Cardiac muscle cell (in vitro differentiated cells and primary cell): ENCODE measurements around the gene PRTG. TPM values are rescaled to one million over a fixed set of nuclear protein-coding genes. Genes with fewer than 3 reads are reported as not detected.

Experiments
- DNase-seq, 2 donors: peaks; one replicate each; pipeline versions ENCODE4 v3.0.0 to v3.0.0-alpha.2; 2010 to 2017; ENCODE audit warnings: low read depth in 1 of 2, low spot score in 1 of 2
- H3K27ac ChIP-seq: fragments of 200-600 bp; sonication (generic); 2 replicates; pipeline ENCODE4 v1.5.1; 2016
- H3K27me3 ChIP-seq: fragments of 200-600 bp; sonication (generic); 2 replicates; pipeline ENCODE4 v1.6.0; 2016; ENCODE audit warnings: control low read depth
- H3K36me3 ChIP-seq: fragments of 200-600 bp; sonication (generic); 2 replicates; pipeline ENCODE4 v1.5.1; 2016; ENCODE audit warnings: control low read depth
- H3K4me1 ChIP-seq: fragments of 200-600 bp; sonication (generic); 2 replicates; pipeline ENCODE4 v1.8.1; 2017; ENCODE audit warnings: low read depth, mild to moderate bottlenecking, mixed run types
- H3K4me3 ChIP-seq: fragments of 200-600 bp; sonication (generic); 2 replicates; pipeline ENCODE4 v1.5.1; 2016; ENCODE audit warnings: mild to moderate bottlenecking
- H3K9me3 ChIP-seq: fragments of 200-600 bp; sonication (generic); 2 replicates; pipeline ENCODE4 v1.5.1; 2017; ENCODE audit warnings: low read depth, mild to moderate bottlenecking, control low read depth
- CTCF ChIP-seq: IDR thresholded peaks from 2 replicates; pipeline ENCODE4 v1.5.1; 2012; ENCODE audit warnings: low read depth, mild to moderate bottlenecking, low read length
- polyA plus RNA-seq: library from polyadenylated mRNA; unstranded; fragments of >200 nt; fragmentation: Nextera tagmentation; extraction: Ambion mirVana; gene quantifications from 2 replicates; pipeline ENCODE4 v1.2.1, GENCODE V29; 2016
- total RNA-seq: library from RNA; depleted of rRNA; stranded (reverse); fragments of >200 nt; gene quantifications from 2 replicates; pipeline ENCODE4 v1.2.3, GENCODE V29; 2016

PRTG gene
- total and polyA plus RNA-seq, 2 experiments from 2014 or later = 16.1 to 93.8 TPM

DNA sequence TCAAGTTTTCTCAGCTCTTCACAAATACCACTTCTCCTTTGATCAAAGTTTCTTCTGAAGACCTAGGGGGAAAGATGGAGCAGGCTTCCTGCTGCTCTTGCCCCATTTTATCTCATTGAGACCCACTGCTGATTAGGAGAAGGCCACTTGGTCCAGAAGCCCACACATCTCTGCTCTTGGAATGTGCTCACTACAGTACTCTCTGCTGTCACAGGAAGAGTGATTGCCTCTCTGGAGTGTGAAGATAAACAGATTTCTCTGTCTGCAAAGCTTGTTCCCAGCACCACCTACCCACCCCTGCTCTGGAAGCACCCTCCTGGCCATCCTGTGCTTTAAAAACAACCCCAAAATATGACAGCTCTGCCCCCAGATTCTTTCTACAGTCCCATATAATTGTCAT is 41.3 kb upstream of the PRTG start:
- TF ChIP-seq CTCF = no peak
- H3K9me3 ChIP-seq = no peaks in the 10 kb centered on the region
- DNase-seq = peak in 1 of 2 donors; percentile 64

GRCh38 chr15:55782901-55783300 is 39.9 kb upstream of the PRTG start:
- DNase-seq = no peak
- no peak for TF ChIP-seq CTCF
- Histone ChIP-seq H3K9me3 (no peaks in the 10 kb centered on the region), H3K36me3 (no peaks in the 10 kb centered on the region), H3K4me1 (peaks cover 29% of the 10 kb centered on the region), H3K27ac (peak overlapping the region; percentile 88), H3K4me3 (no peak overlapping the region), H3K27me3 (no peaks in the 10 kb centered on the region)

More for the DNA sequence above, 41.3 kb upstream of the PRTG start:
- Histone ChIP-seq H3K27ac (peak overlapping the region; percentile 88), H3K36me3 (no peaks in the 10 kb centered on the region), H3K4me3 (no peak overlapping the region), H3K27me3 (no peaks in the 10 kb centered on the region), H3K4me1 (peaks cover 29% of the 10 kb centered on the region)

DNA sequence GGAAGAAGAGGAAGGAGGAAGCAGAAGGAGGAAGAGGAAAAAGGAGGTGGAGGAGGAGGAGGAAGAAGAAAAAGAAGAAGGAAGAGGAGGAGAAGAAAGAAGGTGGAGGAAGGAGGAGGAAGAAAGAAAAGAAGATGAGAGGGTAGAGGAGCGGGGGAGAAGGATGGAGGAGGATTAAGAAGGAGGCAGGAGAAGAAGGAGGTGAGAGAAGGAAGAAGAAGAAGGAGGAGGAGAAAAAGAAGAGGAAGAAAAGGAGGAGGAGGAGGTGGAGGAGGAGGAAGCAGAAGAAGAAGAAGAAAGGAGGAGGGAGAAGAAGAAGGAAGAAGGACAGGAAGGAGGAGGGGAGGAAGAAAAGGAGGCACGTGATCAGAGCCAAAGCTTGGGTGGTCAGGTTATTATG is 37.3 kb upstream of the PRTG start:
- Histone ChIP-seq H3K9me3 (no peaks in the 10 kb centered on the region), H3K4me1 (peaks cover 23% of the 10 kb centered on the region), H3K27ac (no peak overlapping the region), H3K4me3 (no peak overlapping the region), H3K27me3 (no peaks in the 10 kb centered on the region), H3K36me3 (no peaks in the 10 kb centered on the region)
- no peak for TF ChIP-seq CTCF
- no peak for DNase-seq

- no peak overlapping the region for H3K4me3 ChIP-seq
- DNase-seq = no peak
- TF ChIP-seq CTCF = no peak
Measured at GRCh38 chr15:55778932-55779331, 36.0 kb upstream of the PRTG start.

DNA sequence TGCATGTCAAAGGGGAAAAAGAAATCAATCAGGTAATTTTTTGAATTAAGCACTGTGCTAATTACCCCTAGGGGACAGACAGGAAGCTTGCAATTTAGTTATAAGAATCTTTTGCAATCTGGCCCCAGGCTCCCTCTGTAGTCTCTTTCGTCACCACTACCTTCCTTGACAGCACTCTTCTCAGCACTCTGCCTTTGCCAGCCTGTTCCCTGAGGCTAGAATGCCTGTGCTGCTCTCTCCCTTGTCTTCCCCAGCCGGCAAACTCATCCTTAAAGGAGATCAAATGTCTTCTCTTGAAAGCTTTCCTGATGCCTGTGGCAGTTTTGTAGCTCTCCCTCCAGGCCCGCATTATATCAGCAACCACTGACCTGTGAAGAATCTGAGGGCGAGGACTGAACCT is 32.4 kb upstream of the PRTG start:
- DNase-seq = no peak
- Histone ChIP-seq H3K9me3 (no peaks in the 10 kb centered on the region), H3K4me3 (no peak overlapping the region), H3K27me3 (no peaks in the 10 kb centered on the region), H3K27ac (no peak overlapping the region), H3K4me1 (peaks cover 5% of the 10 kb centered on the region), H3K36me3 (no peaks in the 10 kb centered on the region)
- no peak for TF ChIP-seq CTCF

More at GRCh38 chr15:55778932-55779331, 36.0 kb upstream of the PRTG start:
- H3K27me3 ChIP-seq = no peaks in the 10 kb centered on the region
- H3K36me3 ChIP-seq = no peaks in the 10 kb centered on the region
- no peaks in the 10 kb centered on the region for H3K9me3 ChIP-seq
- H3K27ac ChIP-seq = no peak overlapping the region
- H3K4me1 ChIP-seq = peaks cover 16% of the 10 kb centered on the region
